Stimulated activated CD4-positive, alpha-beta T cell treated with anti-CD3 and anti-CD28 coated beads, Interleukin-2, amount 100 ng/mL, for 48 hours (primary cell): Measurements from ENCODE around the gene DSTN.

ENCODE experiments used
- DNase-seq, 2 donors: peaks; one replicate each; pipeline ENCODE4 v3.0.0-alpha.2; 2020

DSTN gene

GRCh38 chr20:17584689-17585088 lies 14.8 kb downstream of the DSTN start:
- DNase-seq = no peak

GRCh38 chr20:17586250-17586649 lies 16.4 kb downstream of the DSTN start:
- DNase-seq = no peak

DNA sequence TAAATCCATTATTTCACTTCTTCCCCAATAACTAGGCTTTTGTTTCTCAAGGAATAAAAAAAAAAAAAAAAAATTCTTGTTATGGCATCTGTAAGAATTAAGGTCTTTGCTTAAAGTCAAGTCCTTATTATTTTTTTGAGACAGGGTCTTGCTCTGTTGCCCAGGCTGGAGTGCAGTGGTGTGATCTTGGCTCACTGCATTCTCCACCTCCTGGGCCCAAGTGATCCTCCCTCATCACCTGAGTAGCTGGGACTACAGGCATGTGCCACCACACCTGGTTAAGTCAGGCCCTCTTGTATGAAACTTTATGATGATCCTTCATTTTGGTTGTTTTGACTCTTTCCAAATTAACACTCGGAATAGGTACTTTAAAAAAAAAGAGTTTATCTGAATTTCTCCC lies 17.3 kb downstream of the DSTN start:
- no peak for DNase-seq

GRCh38 chr20:17587824-17588223 lies 17.9 kb downstream of the DSTN start:
- no peak for DNase-seq

DNA sequence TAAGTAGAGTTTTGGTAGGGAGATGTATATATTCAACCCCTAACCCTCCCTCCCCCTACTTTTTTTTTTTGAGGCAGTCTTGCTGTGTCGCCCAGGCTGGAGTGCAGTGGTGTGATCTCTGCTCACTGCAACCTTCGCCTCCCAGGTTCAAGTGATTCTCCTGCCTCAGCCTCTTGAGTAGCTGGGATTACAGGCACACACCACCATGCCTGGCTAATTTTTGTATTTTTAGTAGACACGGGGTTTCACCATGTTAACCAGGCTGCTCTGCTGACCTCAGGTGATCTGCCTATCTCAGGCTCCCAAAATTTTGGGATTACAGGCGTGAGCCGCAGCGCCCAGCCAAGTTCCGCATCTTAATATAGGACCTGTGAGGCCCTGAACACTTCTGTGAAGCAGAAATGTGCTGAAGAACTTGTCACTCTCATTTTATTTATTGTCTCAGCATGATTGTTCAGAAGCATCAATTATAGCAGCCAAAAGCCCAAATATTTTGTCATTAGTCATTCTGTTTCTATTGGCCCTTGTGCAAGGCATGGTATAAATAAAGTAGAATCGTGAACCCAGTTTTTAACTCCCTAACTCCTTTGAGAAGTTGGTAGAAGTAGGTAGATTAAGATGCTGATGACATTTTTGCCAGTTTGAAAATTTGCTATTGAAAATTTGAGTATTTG lies 19.4 kb downstream of the DSTN start:
- DNase-seq = no peak

DNA sequence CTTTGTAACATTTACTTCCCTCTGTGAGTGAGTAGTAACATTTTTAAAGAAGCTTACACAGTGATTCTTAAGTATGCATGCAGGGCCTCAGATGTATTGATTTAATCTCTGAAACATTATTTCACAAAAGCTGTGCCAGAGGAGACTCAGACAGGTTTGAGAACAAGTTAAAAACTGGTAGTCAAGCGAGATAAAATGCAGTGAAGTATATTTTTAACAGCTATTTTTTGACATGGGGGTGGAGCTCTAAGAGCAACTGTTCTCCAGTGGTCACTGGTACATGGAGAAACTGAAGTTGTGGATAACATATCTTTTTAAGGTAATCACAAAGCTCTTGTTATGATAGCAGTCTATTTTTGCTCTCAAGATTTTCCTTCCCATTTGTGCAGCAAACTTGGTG lies 20.4 kb downstream of the DSTN start:
- no peak for DNase-seq

GRCh38 chr20:17593902-17594301 lies 24.0 kb downstream of the DSTN start:
- DNase-seq = no peak

- DNase-seq = no peak
Measured at GRCh38 chr20:17594443-17594842, 24.6 kb downstream of the DSTN start.

DNA sequence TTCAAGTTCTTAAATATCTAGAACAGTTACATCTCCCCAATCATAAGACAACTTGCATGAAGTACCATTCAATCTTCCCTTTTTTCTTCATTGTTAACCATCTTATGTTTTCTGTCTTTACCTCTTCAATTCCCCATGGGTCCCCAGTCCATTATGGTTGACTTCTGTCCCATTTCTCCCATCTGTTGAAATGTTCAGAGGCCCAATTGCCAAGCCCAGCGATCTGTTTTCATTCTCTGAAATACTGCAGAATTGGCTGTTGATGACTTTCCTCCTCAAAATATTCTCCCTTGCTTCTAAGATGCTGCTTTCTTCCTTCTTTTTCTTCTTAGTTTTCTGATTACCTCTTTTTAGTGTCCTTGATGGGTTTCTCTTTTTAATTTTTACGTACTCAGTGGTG lies 26.0 kb downstream of the DSTN start:
- DNase-seq = no peak

DNA sequence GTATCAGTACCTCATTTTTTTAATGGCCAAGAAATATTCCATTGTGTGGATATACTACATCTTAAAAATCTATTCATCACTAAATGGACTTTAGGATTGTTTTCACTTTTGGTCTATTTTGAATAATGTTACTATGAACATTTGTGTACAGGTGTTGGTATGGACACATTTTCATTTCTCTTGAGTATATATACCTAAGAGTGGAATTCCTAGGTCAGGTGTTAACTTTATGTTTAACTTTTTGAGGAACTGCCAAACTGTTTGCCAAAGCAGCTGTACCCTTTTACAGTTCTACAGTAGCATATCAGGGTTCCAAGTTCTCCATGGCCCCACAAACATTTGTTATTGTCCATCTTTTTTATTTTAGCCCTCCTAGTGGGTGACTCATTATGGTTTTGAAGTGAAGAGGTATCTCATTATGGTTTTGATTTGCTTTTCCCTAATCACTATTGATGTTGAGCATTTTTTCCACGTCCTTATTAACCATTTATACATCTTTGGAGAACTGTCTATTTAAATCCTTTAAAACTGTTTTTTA lies 28.2 kb downstream of the DSTN start:
- no peak for DNase-seq

- no peak for DNase-seq
Measured at GRCh38 chr20:17601957-17602356, 32.1 kb downstream of the DSTN start.

GRCh38 chr20:17602493-17602892 lies 32.6 kb downstream of the DSTN start:
- no peak for DNase-seq

DNA sequence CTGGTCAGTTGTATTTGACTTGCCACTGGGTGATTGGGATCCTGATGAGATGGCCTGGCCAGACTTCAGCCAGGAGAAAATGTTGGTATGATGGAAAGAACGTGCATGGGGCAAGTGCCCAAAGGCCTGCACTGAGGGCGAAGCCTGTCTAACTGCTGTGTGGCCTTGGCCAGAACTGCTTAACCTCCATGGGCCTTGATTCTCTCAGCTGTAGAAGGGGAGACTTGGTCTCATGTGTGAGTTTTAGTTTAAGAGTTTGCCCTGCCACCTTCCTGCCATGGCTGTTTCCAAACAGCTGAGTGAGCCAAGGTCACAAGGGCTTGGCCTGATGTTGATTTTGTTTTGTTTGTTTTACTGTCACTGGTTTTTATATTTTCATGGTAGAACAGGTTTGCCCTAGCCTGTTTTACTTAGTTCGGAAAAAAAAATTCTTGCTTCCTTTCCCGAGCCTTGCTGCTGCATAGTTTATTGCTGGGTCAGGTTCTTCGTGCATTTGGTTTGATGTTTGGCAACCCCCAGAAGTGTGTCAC lies 35.3 kb downstream of the DSTN start:
- no peak for DNase-seq

DNA sequence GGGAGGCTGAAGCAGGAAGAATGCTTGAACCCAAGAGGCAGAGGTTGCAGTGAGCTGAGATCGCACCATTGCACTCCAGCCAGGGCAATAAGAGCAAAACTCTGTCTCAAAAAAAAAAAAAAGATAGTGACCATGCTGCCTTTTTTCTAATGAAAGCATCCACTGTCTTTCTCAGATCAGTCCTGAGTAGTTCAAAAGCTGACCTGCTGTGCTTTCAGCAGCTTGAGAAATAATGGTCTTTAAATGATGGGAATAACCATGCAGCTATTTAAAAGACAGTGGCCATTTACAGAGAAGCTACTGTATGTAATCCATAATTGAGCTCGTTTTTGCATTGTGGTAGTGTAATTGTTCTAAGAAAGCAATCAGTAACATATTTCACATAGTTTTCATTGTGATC lies 36.1 kb downstream of the DSTN start:
- DNase-seq = no peak

DNA sequence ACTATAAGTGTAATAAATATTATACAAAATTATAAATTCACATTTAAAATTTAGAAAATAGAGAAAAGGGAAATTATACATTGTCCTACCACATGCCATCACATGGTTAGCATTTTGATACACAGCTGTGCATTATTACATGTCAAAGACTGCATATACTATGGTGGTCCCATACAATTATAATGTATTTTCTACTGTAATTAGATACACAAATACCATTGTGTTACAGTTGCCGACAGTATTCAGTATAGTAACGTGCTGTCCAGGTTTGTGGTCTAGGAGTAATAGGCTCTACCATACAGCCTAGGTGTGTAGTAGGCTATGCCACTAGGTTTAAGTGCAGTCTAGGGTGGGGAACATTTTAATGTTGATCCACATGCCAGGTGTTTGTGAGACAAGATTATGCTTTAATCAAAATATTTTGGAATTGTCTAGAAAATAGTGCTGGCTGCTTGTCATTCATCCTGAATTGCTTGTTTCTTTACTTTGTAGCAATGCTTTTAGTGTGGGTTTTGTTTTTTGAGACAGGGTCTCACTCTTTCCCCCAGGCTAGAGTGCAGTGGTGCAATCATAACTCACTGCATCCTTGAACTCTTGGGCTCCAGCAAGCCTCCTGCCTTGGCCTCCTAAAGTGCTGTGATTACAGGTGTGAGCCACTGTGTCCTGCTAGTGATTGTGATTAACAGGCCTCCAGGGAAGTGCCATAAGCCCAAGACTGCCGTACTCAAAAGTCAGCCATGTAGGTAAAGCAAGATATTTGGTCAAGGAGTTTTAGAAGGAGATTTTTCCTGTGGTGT lies 39.0 kb downstream of the DSTN start:
- no peak for DNase-seq

- no peak for DNase-seq
Measured at GRCh38 chr20:17609811-17610377, 40.0 kb downstream of the DSTN start.

GRCh38 chr20:17610566-17611289 lies 40.9 kb downstream of the DSTN start:
- peak in 1 of 2 donors; percentile 25 for DNase-seq

DNA sequence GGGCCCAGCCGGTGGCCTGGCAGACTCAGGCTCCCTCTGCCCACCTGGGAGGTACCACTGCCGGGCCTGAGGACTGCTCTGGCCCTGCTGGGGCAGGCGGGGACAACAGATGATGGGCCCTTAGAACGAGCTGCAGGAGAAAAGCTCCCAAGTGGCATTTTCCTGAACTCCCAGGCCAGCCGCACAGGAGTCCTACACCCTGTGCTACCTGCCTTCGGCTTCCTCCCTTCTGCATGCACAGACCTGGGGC lies 41.3 kb downstream of the DSTN start:
- no peak for DNase-seq

DNA sequence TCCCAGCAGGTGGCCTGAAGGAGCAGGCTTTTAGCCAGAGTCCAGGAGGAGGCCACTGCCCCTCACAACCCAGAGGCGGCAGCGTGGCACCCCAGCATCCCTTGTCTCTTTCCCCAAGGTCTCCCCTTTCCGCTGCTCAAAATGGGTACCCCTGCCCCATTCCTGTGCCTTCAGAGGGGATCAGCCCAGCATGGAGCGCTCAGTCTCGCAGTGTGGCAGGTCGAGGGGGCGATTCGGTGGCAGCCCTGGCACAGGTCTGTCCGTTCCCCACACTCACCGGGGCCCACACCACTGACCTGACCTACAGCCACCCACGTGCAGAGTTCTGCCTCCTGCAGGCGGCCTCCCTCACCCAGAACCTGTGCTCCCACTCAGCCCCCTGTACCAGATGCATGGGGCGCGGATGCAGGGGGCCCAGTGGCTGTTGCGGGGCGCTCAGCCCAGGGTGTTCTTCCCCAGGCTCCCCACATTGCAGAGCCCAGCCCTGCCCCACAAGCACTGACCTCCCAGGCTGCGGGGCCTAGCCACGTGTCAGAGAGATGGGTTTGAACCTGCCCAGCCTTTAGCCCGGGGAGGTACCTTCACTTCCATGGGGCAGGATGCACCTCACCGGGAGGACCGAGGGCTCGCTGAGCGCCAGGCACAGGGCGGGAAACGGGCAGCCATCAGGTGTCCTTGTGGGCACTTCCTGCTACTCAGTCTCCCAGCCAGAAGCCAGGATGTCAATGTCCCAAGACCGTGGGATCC lies 41.8 kb downstream of the DSTN start:
- no peak for DNase-seq

- DNase-seq = no peak
Measured at GRCh38 chr20:17612287-17612991, 42.6 kb downstream of the DSTN start.

DNA sequence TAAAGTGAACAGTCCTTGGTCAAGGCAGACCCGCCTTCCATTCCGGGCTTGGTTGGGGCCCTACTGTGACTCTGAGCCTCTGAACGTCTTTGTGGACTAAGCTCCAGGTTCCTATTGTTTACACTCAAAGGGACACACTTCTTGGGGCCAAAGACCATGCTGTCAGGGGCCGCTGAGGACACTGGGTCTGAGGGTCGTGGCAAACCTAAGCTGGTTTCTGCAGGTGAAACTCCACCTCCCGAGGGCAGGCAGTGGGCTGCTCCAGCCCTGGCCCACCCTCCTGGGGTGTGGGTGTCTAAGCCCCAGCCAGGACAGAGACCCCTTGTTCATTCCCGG lies 43.1 kb downstream of the DSTN start:
- DNase-seq = no peak
